Ovary (tissue), 10 donors: ENCODE data around the gene TNFRSF1B. TPM values are rescaled to one million over a fixed set of nuclear protein-coding genes. Genes with fewer than 3 reads are reported as not detected.
A peak's percentile ranks its signal among the peaks of the same experiment; 100 is the strongest.

Experiments used
- DNase-seq, 5 donors: peaks; one replicate each; pipeline ENCODE4 v3.0.0-alpha.2; 2019 to 2020
- H3K27ac ChIP-seq, 2 donors: fragments of 200-600 bp; one replicate each; pipeline versions ENCODE4 v1.5.1 to v1.8.0; 2019 to 2022
- H3K27me3 ChIP-seq: fragments of 200-600 bp; one replicate; pipeline ENCODE4 v1.8.0; 2022
- H3K36me3 ChIP-seq: fragments of 200-600 bp; sonication (generic); one replicate; pipeline ENCODE4 v1.5.1; 2019
- H3K4me1 ChIP-seq: one replicate; pipeline ENCODE4 v1.8.1; 2013; ENCODE audit warnings: mild to moderate bottlenecking, moderate library complexity; ENCODE audit not compliant: insufficient read depth
- H3K4me3 ChIP-seq: fragments of 200-600 bp; sonication (generic); one replicate; pipeline ENCODE4 v1.5.1; 2017
- H3K9me3 ChIP-seq, 2 donors: fragments of 200-600 bp in 1 of 2; sonication (generic) in 1 of 2; one replicate each; pipeline versions ENCODE4 v1.5.1 to v1.8.1; 2013 to 2019; ENCODE audit warnings: mild to moderate bottlenecking in 1 of 2, moderate library complexity in 1 of 2
- EP300 ChIP-seq: sonication (generic); formaldehyde crosslinking; IDR thresholded peaks from one replicate; pipeline ENCODE4 v1.6.1; 2017; ENCODE audit warnings: antibody characterized with exemption
- POLR2A ChIP-seq: fragments of 450-650 bp; IDR thresholded peaks from one replicate; pipeline ENCODE4 v1.6.1; 2017; ENCODE audit warnings: antibody characterized with exemption, mild to moderate bottlenecking, moderate library complexity
- WGBS, 3 donors: extraction: QIAGEN DNeasy Blood & Tissue Kit in 1 of 3; methylation state at CpG; one replicate each; pipeline versions ENCODE4 v1.1.5 to v1.1.7; 2013 to 2017; 5-methylcytosine and 5-hydroxymethylcytosine counted together
- intact Hi-C, 4 donors: fragments of 100-400 bp; cut with DNase I; formaldehyde crosslinking; loops; one replicate each; pipeline versions ENCODE4 v1.11.0 to v1.15.1; 2022 to 2023
- long read RNA-seq, 3 donors: library from polyadenylated mRNA in 2 of 3; unstranded in 2 of 3; transcript quantifications; one replicate each; pipeline ENCODE4 v2.0.0 and lab custom pipeline, GENCODE V29; 2021 to 2026
- polyA plus RNA-seq, 2 donors: library from polyadenylated mRNA; stranded (reverse); fragments of 200-250 nt in 1 of 2; fragments of 350-450 nt in 1 of 2; fragmentation: Illumina TruSeq in 1 of 2; extraction: RNeasy Lipid Tissue Mini Kit (QIAGEN cat#74804) in 1 of 2; gene quantifications; one replicate each; pipeline ENCODE4 v1.2.3, GENCODE V29; 2013 to 2014
- total RNA-seq, 7 donors: library from RNA; depleted of rRNA in 2 of 7; stranded (reverse); fragments of >200 nt in 2 of 7; fragmentation: NEBNext Ultra II Directional in 3 of 7; extraction: Animal tissue kit (Norgen Biotek cat#: 25700) in 3 of 7; gene quantifications; one replicate each; pipeline versions ENCODE4 v1.1.0 to v1.2.4, GENCODE V29; 2016 to 2023
- TF ChIP-seq, protein P1 (sequence below), 3 donors: fragments of 450-650 bp in 2 of 3; fragments of 200-600 bp in 1 of 3; IDR thresholded peaks; one replicate each; pipeline versions ENCODE4 v1.5.1 to v1.8.0; 2016 to 2022; ENCODE audit warnings: antibody characterized with exemption in 3 of 3, mild to moderate bottlenecking in 1 of 3
- donor health status: DM: no; HTN: no; CAD: no; lungs with moderate emphysema.
- donor health status: DM: no; HTN: no; CAD: no.
- donor health status: Bipolar disorder and iron deficiency.
- donor health status: DM: yes; HTN: yes; CAD: no.
- donor health status: DM: no; HTN: no; CAD: no.
- donor health status: DM: yes; HTN: yes; CAD: no.

The TNFRSF1B gene
- 10 to 100 TPM; 11.4 to 27.6 (median 21.6) TPM for total RNA-seq
- 10 to 100 TPM; 10.3 to 14.3 TPM for polyA plus RNA-seq
- long read RNA-seq, donor 1, transcript TNFRSF1B-201 (10 exons, 3,683 nt) = major isoform, 44 of 86 reads
- long read RNA-seq, donor 1, partial matches to known transcripts = 23 of 86 reads
- long read RNA-seq, donor 1, other reads (novel, unspliced or antisense) = 19 of 86 reads
- long read RNA-seq, donor 2, transcript TNFRSF1B-201 (10 exons, 3,683 nt) = major isoform, 5 of 6 reads
- long read RNA-seq, donor 2, partial matches to known transcripts = 0 of 6 reads
- long read RNA-seq, donor 2, other reads (novel, unspliced or antisense) = 0 of 6 reads
- long read RNA-seq, donor 3, transcript TNFRSF1B-201 (10 exons, 3,683 nt) = major isoform, 31 of 60 reads
- long read RNA-seq, donor 3, partial matches to known transcripts = 25 of 60 reads
- long read RNA-seq, donor 3, other reads (novel, unspliced or antisense) = 3 of 60 reads

GRCh38 chr1:12166834-12167492 lies at the start of gene TNFRSF1B:
Gene TNFRSF1B, plus strand, starts transcription at chr1:12166991. Its CDS starts 101 bp downstream, at chr1:12167092.
- TF ChIP-seq, protein P1, sequence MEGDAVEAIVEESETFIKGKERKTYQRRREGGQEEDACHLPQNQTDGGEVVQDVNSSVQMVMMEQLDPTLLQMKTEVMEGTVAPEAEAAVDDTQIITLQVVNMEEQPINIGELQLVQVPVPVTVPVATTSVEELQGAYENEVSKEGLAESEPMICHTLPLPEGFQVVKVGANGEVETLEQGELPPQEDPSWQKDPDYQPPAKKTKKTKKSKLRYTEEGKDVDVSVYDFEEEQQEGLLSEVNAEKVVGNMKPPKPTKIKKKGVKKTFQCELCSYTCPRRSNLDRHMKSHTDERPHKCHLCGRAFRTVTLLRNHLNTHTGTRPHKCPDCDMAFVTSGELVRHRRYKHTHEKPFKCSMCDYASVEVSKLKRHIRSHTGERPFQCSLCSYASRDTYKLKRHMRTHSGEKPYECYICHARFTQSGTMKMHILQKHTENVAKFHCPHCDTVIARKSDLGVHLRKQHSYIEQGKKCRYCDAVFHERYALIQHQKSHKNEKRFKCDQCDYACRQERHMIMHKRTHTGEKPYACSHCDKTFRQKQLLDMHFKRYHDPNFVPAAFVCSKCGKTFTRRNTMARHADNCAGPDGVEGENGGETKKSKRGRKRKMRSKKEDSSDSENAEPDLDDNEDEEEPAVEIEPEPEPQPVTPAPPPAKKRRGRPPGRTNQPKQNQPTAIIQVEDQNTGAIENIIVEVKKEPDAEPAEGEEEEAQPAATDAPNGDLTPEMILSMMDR (IDR thresholded peaks at IDR 0.05) = no peak
- peak; percentile 78 for TF ChIP-seq POLR2A
- Histone ChIP-seq H3K36me3 (no peaks in the 10 kb centered on the region), H3K4me3 (peak within 1 kb of the TSS; percentile 58), H3K27ac (peak within 1 kb of the TSS; percentile 26 to 71), H3K4me1 (peaks cover 19% of the 10 kb centered on the region), H3K9me3 (no peaks in the 10 kb centered on the region), H3K27me3 (no peaks in the 10 kb centered on the region)
- DNase-seq = peak; percentile 72 to 83 (median 78)
- intact Hi-C loops = no loop called here
- 1 to 2% (median 1%) methylated on average over 64 to 79 of the region's 79 CpGs for WGBS, 3 donors

- Histone ChIP-seq H3K36me3 (no peaks in the 10 kb centered on the region), H3K4me1 (peaks cover 4% of the 10 kb centered on the region), H3K27ac (no peak overlapping the region), H3K27me3 (no peaks in the 10 kb centered on the region), H3K9me3 (no peaks in the 10 kb centered on the region), H3K4me3 (no peak overlapping the region)
- intact Hi-C loops = loop anchor here in 1 of 4 donors (10.0 kb wide), 1 partner anchor 533 kb away; no protein-coding TSS in a partner anchor
- DNase-seq = no peak
- 41 to 59% (median 49%) methylated on average over 12 of the region's 12 CpGs for WGBS, 3 donors
- TF ChIP-seq POLR2A (no peak), EP300 (no peak)
- TF ChIP-seq, protein P1 (IDR thresholded peaks at IDR 0.05) = no peak
These were observed 45.4 kb upstream of the TNFRSF1B start for GRCh38 chr1:12121212-12122003.

DNA sequence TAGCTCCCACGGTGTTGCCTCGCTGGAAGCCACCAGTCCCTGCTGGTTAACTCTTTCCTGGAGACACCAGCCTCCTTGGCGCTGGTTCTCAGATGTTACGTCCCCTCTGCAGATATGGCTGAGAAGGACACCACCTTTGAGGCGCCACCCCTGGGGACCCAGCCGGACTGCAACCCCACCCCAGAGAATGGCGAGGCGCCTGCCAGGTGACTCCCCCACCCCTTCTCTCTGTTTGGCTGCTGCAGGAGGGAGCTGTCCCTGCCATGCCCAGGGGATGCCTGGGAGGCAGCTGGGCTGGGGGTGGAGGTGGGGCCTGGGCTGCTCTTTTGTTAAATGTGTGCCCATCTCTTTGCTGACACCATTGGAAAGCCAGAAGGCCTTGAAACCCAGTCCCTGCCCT lies 43.6 kb upstream of the TNFRSF1B start:
- no peak for DNase-seq
- Histone ChIP-seq H3K27me3 (no peaks in the 10 kb centered on the region), H3K4me3 (no peak overlapping the region), H3K4me1 (peaks cover 4% of the 10 kb centered on the region), H3K27ac (no peak overlapping the region), H3K9me3 (no peaks in the 10 kb centered on the region), H3K36me3 (no peaks in the 10 kb centered on the region)
- TF ChIP-seq EP300 = no peak
- TF ChIP-seq, protein P1 (IDR thresholded peaks at IDR 0.05) = no peak
- TF ChIP-seq POLR2A = no peak
- intact Hi-C loops = loop anchor here in 1 of 4 donors (10.0 kb wide), 1 partner anchor 532 kb away; no protein-coding TSS in a partner anchor
- 54 to 76% (median 61%) methylated on average over 8 of the region's 8 CpGs for WGBS, 3 donors
